Panc1 (cell line): ENCODE data around the gene SMAD6.

Experiments used
- POLR2AphosphoS5 ChIP-seq: IDR thresholded peaks from 2 replicates; pipeline ENCODE4 v1.6.1; 2012; ENCODE audit warnings: mild to moderate bottlenecking, low read depth, low read length, moderate library complexity
- SIN3A ChIP-seq: IDR thresholded peaks from 2 replicates; pipeline ENCODE4 v1.6.1; 2012; ENCODE audit warnings: low read depth, mild to moderate bottlenecking, low read length, moderate library complexity, borderline replicate concordance; ENCODE audit not compliant: insufficient read depth
- TF ChIP-seq, protein P1 (sequence below): fragments of 450-650 bp; IDR thresholded peaks from 2 replicates; pipeline ENCODE4 v1.5.1; 2017; ENCODE audit warnings: mild to moderate bottlenecking
- TF ChIP-seq, protein P2 (sequence below), 2 experiments: IDR thresholded peaks; 2 replicates each; pipeline ENCODE4 v1.6.1; 2011 to 2012; ENCODE audit warnings: low read depth in 2 of 2, control low read depth in 1 of 2, low read length in 1 of 2, mild to moderate bottlenecking in 1 of 2, moderate library complexity in 1 of 2; ENCODE audit not compliant: insufficient read depth in 1 of 2

DNA sequence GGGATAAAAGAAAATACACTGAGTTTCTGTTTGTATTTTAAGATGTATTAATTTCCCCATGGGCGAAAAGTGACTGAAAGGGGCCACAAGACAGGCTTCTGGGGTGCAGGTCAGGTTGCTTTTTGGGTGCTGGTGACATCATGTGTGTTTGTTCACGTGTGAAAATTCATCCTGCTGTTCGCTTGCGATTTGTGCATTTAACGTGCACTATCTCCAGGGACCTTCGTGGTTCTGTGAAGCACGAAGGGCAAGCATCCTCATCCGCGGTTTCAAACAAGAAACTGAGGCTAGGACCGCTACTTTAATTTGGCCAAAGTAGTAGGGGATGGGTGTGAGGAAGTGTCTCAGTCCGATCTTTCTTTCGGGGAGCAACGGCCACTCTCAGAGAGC, 1.6 kb upstream of the SMAD6 start:
- TF ChIP-seq, protein P1, sequence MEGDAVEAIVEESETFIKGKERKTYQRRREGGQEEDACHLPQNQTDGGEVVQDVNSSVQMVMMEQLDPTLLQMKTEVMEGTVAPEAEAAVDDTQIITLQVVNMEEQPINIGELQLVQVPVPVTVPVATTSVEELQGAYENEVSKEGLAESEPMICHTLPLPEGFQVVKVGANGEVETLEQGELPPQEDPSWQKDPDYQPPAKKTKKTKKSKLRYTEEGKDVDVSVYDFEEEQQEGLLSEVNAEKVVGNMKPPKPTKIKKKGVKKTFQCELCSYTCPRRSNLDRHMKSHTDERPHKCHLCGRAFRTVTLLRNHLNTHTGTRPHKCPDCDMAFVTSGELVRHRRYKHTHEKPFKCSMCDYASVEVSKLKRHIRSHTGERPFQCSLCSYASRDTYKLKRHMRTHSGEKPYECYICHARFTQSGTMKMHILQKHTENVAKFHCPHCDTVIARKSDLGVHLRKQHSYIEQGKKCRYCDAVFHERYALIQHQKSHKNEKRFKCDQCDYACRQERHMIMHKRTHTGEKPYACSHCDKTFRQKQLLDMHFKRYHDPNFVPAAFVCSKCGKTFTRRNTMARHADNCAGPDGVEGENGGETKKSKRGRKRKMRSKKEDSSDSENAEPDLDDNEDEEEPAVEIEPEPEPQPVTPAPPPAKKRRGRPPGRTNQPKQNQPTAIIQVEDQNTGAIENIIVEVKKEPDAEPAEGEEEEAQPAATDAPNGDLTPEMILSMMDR, result no peak
- TF ChIP-seq POLR2AphosphoS5 (no peak), SIN3A (no peak)
- TF ChIP-seq, protein P2, sequence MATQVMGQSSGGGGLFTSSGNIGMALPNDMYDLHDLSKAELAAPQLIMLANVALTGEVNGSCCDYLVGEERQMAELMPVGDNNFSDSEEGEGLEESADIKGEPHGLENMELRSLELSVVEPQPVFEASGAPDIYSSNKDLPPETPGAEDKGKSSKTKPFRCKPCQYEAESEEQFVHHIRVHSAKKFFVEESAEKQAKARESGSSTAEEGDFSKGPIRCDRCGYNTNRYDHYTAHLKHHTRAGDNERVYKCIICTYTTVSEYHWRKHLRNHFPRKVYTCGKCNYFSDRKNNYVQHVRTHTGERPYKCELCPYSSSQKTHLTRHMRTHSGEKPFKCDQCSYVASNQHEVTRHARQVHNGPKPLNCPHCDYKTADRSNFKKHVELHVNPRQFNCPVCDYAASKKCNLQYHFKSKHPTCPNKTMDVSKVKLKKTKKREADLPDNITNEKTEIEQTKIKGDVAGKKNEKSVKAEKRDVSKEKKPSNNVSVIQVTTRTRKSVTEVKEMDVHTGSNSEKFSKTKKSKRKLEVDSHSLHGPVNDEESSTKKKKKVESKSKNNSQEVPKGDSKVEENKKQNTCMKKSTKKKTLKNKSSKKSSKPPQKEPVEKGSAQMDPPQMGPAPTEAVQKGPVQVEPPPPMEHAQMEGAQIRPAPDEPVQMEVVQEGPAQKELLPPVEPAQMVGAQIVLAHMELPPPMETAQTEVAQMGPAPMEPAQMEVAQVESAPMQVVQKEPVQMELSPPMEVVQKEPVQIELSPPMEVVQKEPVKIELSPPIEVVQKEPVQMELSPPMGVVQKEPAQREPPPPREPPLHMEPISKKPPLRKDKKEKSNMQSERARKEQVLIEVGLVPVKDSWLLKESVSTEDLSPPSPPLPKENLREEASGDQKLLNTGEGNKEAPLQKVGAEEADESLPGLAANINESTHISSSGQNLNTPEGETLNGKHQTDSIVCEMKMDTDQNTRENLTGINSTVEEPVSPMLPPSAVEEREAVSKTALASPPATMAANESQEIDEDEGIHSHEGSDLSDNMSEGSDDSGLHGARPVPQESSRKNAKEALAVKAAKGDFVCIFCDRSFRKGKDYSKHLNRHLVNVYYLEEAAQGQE (IDR thresholded peaks at IDR 0.05; ENCODE audit: insufficient read depth in 1 of 2, low read depth in 2 of 2, low read length in 1 of 2), result no peak
